ENCODE results near the gene SEMA5A. TPM values are rescaled to one million over a fixed set of nuclear protein-coding genes. Genes with fewer than 3 reads are reported as not detected.
A peak's percentile ranks its signal among the peaks of the same experiment; 100 is the strongest.

The SEMA5A gene
- total RNA-seq, 1 experiment from 2014 or later: not detected

- H3K36me3 ChIP-seq: no peaks in the 10 kb centered on the region
- H3K4me1 ChIP-seq: no peaks in the 10 kb centered on the region
- no peaks in the 10 kb centered on the region for H3K9me3 ChIP-seq (replicated peaks)
- no peaks in the 10 kb centered on the region for H3K27me3 ChIP-seq
- DNase-seq: no peak
- H3K27ac ChIP-seq: no peak overlapping the region
- H3K4me3 ChIP-seq: no peak overlapping the region
Measured at GRCh38 chr5:9013147-9013546, 532.7 kb downstream of the SEMA5A start.

DNA sequence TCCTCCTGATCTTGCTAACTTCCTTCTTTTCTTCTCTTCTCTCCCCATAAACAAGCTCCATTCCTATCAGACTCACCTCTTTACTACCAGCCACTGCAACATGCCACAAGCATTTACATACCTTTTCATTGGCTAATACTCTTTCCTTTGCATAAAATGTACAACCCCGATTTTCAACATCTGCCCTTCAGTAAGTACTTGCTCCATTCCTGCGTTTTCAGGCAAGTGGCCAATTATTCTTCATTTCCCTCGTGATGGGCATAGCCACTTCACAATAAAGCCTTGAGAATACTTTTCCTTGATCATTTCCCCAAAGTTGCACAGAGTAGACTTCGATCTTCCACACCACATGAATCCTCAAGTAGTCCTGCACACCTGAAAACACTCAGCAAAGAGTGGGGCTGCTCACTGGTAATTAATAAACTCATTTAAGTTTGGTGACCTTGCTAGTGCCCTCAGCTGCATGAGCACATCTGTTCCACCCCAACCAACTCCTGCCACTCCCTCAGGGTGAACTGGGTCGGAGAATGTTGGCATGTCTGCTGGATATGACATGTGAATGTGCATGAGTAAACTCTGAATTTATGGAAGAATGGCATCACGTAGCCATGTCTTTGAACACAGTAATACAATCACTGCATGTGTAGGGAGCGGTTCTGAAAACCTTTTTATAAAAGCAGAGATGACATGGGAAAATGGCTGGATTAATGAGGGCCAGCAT, 535.8 kb downstream of the SEMA5A start:
- no peaks in the 10 kb centered on the region for H3K36me3 ChIP-seq
- no peaks in the 10 kb centered on the region for H3K27me3 ChIP-seq
- H3K4me3 ChIP-seq: no peak overlapping the region
- H3K9me3 ChIP-seq (replicated peaks): no peaks in the 10 kb centered on the region
- no peak overlapping the region for H3K27ac ChIP-seq
- H3K4me1 ChIP-seq: no peaks in the 10 kb centered on the region
- DNase-seq: no peak

DNA sequence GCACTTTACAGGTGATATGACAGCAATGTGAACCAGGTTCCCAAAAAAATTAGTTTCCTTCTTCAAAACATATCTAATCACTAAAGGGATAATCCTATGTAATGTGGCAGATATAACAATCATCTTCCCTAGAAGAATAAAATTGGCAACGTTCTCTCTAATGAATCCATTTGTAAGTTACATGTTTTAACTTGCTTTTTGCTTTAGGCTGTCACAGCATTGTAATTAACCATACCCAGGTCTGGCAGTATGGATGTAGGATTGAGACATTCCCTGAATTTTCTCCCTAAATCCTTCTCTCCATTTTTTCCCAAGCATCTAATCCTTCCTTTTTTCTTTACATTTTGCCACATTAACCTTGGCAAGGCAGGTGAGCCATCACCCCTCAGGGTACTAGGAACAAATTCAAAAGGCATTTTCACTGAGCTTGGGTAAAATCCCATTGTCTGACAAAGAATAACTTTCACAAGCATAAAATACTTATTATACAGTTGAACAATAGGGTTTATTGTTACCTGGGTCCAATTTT, 548.3 kb downstream of the SEMA5A start:
- Histone ChIP-seq H3K9me3 (replicated peaks) (no peaks in the 10 kb centered on the region), H3K4me1 (no peaks in the 10 kb centered on the region)

DNA sequence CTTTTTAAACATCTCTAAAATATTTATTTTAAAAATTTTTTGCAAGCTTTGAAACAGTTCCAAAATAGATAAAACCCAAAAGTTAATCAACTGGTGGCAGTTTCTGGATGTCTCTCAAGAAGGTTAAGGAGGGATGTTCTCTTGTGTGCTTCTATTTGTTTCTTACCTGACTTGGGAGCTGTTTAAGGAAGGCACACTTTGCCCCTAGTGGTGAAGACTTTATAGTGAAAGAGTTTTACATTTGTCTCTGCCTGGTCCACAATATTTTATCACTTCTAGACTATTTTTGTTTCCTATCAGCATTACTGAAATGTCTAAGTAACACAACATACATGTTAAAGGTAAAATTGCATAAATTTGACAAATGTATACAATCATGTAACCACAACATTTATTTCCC, 552.8 kb downstream of the SEMA5A start:
- Histone ChIP-seq H3K9me3 (replicated peaks) (no peaks in the 10 kb centered on the region), H3K27me3 (no peaks in the 10 kb centered on the region), H3K4me1 (no peaks in the 10 kb centered on the region), H3K36me3 (no peaks in the 10 kb centered on the region), H3K27ac (no peak overlapping the region), H3K4me3 (no peak overlapping the region)
- DNase-seq: peak in 1 of 2 experiments; percentile 6

More for the DNA sequence above, 548.3 kb downstream of the SEMA5A start:
- Histone ChIP-seq H3K27me3 (no peaks in the 10 kb centered on the region), H3K4me3 (no peak overlapping the region), H3K27ac (no peak overlapping the region), H3K36me3 (no peaks in the 10 kb centered on the region)
- DNase-seq: no peak

Other genes with a start within 250 kb of the SEMA5A start
- not detected in 2 replicates for gene TAS2R1, start 84.3 kb upstream of the SEMA5A start, total RNA-seq (2014; rRNA removed; shearing (Covaris generic))